NK-92 treated with Interleukin-12 subunit alpha and Interleukin-12 subunit beta, amount 100 ng/mL, for 24 hours (cell line): Measurements from ENCODE around the gene ZFP90.
"Not testable (repeated sequence)": the region's sequence is repeated elsewhere in the genome, so short reads cannot be mapped to it uniquely, and the experiment has no call there.

Experiments
- DNase-seq: peaks from one replicate; lab custom pipeline; 2025; lab: John Stamatoyannopoulos, UW

The ZFP90 gene

DNA sequence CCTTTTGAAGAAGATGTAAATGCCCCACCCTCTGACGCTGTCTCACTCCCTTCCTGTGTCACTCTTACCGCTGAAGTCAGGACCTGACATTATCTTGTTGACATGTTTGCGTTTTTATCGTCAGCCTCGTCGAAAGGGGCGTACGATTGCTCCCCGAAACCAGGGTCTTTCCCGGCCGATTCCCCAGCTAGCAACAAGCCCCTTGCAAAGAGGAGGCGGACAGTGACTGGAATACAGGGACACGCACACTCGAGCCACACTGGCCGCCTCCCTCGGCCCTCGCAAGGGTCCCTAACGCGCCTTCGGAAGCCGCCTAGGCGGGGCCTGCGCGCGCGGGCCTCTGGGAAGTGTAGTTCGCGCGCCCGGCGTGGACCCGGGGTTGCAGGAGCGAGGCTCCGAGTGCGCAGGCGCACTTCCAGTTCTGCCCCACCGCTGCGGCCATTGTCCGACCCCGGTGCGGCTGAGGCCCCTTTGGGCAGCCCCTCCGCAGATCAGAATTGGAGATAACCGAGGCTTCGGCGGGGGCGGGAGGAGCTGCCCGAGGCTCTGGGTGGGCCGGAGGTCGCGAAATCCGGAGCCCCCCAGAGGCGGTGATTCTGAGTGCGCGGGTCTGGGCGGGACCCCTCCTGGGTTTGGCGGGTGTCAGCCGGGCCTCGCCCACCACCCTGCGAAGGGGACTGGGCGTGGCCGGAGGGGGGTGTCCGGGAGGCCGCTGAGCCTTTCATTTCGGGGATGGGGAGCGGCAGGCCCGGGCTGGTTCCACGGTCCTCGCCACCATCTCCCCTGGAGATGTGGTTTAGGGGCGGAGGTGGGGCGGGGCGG lies at the start of gene ZFP90:
ZFP90 (plus strand) TSS at position 412 of the 822 bp plus-strand sequence. CDS start 502 bp downstream, outside the sequence.
- DNase-seq = peak; percentile 63

DNA sequence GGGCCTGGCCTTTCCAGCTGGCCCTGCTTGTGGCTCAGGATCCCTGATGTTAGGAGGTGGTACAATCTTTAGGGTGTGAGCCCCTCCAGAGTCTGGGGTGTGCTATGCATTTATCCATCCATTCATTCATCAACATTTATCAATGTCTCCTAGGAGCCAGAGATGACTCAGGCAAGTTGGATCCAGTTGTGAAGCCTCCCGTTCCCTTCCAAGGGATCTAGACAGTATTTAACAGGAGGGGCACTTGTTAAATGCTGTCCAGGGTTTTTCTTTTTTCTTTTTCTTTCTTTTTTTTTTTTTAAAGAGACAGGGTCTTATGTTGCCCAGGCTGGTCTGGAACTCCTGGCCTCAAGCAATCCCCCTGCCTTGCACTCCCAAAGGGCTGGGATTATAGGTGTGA lies 48.7 kb upstream of the ZFP90 start:
- DNase-seq = no peak

DNA sequence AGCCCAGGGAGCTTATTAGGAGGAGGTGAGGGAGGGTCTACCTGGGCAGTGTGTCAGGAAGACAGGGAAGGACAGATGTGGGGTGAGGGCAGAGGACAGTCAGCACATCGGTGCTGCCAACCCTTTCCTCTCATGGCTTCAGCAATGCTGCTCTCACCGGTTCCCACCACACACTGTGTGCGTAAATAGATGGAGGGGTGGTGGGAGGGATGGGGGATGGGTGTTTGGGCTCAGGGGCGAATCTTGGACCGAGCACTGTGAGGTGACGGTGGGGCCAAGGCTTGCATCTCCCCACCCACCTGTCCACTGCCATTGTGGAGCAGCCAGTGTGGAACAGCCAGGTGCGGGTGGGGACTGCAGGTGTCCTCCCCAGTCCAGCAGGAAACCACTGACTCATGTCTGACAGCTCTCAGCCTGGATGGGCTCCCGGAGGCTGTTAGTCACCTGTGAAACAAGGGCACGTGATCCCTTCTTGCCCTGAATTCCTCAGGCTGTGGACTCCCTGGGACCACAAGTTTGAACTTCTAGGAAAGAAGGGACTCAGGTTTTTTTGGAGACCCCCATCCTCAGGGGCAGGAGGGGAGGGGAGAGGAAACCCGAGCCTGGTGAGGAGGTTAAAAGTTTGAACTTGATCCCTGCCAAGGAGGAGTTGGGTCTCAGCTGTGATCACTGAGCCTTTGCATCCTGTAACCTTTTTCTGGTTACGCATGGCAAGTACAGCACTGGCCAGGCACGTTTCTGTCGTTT lies 48.1 kb upstream of the ZFP90 start:
- DNase-seq = no peak

GRCh38 chr16:68491576-68491950 lies 47.5 kb upstream of the ZFP90 start:
- no peak for DNase-seq

- DNase-seq = no peak
Observed at GRCh38 chr16:68492151-68492542, 46.9 kb upstream of the ZFP90 start.

DNA sequence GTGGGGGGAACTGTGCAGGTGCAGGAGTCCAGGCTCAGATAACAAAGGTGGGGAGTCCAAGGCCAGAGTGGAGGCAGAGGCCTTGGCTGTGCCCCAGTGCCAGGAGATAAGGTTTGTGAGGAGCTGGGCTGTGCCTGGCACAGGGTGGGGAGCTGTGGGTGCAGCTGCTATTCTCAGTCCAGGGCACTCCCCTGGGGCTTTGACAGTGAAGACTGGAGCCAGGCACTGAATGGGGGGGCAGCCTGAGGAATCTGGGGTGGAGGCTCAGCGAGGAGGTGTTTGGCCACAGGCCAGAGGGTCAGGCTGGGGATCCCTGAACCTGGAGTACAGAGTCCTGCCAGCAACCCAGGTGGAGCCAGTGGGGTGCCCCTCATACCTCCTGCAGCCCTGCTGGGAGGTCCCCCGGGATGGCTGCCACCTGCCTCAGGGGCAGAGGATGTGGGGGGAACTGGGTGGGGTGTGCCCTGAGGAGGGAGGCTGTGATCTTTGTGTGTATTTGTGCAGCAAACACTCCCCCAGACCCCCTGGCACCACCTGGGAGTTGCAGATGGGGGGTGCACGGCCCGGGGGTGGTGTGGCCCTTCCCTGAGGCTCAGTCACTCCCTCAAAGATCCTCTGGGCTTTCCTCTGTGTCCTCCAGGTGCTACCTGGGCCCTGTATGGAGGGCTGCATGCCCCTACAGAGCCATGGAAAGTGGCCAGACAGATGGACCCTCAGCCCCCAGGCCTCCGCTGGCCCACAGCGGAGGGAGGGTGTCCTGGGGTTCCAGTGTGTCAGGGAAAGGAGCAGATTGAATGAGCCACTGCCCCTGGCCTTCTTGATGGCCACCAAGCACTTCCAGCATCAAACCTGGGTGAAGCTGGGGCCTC lies 46.3 kb upstream of the ZFP90 start:
- no peak for DNase-seq

DNA sequence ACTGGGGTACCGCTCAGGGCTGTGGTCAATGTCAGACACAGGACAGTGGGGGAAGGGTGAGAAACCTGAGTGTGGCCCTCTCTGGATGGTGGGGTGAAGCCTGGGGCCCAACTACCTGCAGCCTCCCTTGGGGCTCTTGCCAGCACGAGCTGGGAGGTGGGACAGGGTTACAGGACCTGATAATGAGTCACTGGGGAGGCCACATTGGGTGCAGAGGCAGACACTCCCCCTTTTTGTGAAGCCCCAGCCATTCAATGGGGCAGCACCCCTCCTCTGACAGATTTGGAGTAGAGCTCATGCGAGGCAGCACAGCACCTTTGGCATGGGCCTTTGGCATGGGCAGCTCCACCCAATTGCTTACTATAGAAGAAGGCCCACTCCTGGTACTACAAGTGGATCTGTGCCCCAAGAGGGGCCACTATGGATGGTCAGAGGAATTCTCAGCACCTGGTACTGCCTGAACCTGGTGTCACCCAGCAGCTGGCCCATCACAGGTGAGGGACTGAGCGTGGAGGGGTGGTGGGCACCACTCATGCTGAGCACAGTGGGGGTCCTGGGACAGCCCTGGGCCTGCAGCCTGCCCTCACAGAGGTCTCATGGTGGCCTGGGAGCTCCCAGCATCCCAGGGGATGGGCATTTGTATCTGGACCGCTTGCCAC lies 45.5 kb upstream of the ZFP90 start:
- no peak for DNase-seq

DNA sequence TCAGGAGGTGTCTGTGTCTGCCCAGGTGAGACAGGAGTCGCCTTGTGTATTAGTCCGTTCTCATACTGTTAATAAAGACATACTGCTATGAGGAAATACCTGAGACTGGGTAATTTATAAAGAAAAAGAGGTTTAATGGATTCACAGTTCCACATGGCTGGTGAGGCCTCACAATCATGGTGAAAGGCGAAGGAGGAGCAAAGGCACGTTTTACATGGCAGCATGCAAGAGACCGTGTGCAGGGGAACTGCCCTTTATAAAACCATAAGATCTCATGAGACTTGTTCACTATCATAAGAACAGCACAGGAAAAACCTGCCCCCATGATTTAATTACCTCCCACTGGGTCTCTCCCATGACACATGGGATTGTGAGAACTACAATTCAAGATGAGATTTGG lies 44.8 kb upstream of the ZFP90 start:
- not testable (repeated sequence) for DNase-seq

GRCh38 chr16:68496689-68497088 lies 42.4 kb upstream of the ZFP90 start:
- no peak for DNase-seq

GRCh38 chr16:68499006-68499405 lies 40.1 kb upstream of the ZFP90 start:
- no peak for DNase-seq

GRCh38 chr16:68503334-68503733 lies 35.8 kb upstream of the ZFP90 start:
- DNase-seq = no peak

GRCh38 chr16:68504066-68504465 lies 35.0 kb upstream of the ZFP90 start:
- DNase-seq = no peak

DNA sequence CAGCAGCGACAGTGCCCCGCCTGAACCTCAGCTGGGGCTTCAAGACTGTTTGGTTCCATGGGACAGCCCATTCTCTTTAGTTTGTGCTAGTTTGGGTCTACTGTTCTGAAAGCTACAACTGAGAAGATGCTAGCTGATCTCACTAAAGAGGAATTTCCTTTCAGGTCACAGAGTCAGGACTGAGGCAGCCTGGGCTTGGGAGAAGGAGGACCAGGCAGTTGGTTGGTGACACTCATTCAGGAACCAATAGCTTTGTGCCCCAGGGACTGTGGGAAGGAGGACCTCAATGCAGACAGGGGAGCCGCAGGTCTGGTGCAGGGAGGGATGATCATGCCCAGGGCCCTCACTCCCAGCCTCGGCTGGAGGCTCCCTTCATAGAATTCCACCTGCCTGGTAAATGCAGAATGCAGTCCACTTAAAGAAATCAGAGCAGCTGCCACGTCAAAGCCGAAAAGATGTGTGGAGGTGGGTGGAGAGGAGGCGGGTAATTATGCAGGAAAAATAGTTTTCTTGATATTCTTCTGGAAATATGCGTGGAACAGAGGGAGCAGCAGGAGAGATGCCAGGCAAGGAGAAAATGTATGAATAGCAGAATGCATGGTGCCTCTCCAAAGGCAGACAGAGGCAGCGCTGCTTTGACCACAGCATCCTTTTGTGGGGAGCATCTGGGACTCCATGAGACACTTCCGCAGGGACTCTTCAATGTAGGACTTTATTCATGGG lies 32.6 kb upstream of the ZFP90 start:
- DNase-seq = no peak

DNA sequence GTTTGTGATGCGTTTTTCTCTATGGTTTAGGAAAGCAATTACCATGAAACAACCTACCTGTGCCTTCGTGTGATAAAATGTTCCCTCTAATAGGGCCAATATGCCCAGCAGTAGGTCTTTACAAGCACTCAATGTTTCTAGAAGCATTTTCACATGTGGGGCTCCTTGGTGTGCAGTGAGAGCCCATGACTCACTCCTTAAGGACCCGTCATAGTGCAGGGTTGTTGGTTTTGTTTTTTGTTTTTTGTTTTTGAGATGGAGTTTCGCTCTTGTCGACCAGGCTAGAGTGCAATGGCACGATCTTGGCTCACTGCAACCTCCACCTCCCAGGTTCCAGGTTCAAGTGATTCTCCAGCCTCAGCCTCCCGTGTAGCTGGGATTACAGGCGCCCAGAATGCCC lies 31.1 kb upstream of the ZFP90 start:
- DNase-seq = no peak

DNA sequence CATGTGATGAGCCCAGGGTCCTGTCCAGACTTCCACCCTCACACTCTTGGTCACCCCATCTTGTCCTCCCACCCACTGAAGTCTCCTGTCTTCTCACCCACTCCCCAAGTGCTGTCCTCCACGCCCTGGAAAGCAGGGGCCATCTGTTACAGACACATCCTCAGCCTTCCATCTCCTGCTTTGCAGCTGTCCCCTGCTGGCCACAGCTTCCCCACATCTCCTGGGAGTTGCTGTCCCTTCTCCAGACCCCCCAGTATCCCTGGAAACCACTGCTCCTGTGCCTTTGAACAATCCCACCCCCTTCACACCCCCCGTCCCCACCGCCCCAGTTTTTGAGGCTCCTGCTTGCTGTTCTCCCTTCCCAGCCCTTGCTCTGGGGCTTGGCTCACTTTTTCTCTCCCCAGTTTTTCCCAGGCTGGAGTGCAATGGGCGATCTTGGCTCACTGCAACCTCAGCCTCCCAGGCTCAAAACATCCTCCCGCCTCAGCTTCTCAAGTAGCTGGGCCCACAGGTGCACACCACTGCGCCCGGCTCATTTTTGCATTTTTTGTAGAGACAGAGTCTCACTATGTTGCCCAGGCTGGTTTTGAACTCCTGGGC lies 30.4 kb upstream of the ZFP90 start:
- DNase-seq = no peak

DNA sequence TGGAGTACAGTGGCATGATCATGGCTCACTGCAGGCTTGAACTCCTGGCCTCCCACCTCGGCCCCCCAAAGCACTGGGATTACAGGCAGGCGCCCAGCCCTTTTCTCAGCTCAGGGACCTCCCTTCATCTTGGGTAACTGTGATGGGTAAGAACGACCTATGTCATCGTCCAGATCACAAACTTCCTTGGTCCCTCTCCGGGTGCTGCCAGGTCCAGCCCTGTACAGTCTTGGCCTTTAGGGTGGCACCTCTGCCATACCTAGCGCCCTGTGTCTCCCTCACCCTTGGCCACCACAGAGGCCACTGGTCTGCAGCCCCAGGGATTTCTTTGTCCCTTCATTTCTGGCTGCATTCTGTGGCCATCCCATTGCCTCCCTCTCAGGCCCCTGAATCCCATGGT lies 29.7 kb upstream of the ZFP90 start:
- no peak for DNase-seq

GRCh38 chr16:68510775-68511174 lies 28.3 kb upstream of the ZFP90 start:
- no peak for DNase-seq

DNA sequence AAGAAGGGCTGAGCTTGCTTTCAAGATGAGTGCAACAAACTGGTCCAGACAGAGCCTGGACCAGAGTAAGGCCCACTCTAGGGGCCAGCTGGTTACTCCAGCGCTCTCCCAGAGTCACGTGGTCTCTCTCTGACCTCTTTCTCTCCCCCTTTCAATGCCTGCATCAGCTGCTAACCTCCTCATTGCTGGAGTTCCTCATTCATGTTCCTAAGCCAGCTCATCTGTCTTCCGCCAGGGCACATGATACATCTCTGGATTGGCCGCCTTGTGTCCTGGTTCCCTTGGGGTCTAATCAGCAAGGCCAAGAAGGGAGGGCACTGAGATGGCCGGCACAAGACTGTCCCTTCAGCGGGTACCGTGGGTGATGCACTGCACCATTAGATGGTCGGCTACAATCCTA lies 26.9 kb upstream of the ZFP90 start:
- DNase-seq = no peak

GRCh38 chr16:68512742-68513141 lies 26.3 kb upstream of the ZFP90 start:
- DNase-seq = no peak

GRCh38 chr16:68514511-68514910 lies 24.6 kb upstream of the ZFP90 start:
- no peak for DNase-seq

DNA sequence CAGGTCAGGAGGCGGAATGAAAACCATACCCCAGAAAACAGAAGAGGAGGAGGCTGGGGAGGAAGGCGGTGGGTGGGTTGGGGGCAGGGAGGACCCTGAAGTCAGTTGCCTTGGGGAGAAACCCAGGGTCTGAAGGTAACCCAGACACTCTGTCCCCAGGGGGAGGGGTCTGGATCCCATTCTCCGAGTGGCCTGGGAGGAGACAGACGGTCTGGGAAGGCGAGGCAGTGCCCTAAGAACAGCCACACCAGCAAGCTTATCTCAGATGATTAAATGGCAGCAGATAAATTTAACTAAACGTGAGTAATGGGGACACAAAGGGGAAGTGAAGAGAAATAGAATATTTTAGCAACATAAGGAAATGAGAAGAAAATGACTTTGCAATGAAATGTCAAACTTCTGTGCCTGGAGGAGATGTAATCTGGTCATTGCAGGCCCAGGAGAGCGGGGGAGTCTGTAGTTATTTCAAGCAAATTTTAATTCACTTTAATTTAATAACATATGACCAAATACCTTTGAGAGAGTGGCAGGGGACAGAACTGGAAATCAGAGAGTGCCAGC lies 21.4 kb upstream of the ZFP90 start:
- no peak for DNase-seq
